Liver (tissue), 9 donors: ENCODE measurements around the gene TNFRSF12A. TPM values are rescaled to one million over a fixed set of nuclear protein-coding genes. Genes with fewer than 3 reads are reported as not detected.

Source experiments
- DNase-seq: peaks from one replicate; pipeline ENCODE4 v3.0.0-alpha.2; 2017; ENCODE audit warnings: low spot score
- H3K27ac ChIP-seq, 2 donors: one replicate each; pipeline ENCODE4 v1.7.0; 2013; ENCODE audit warnings: inconsistent platforms in 2 of 2, low read length in 2 of 2, control low read depth in 1 of 2, low read depth in 1 of 2, mild to moderate bottlenecking in 1 of 2
- H3K27me3 ChIP-seq, 4 donors: one replicate each; pipeline versions ENCODE4 v1.6.1 to v1.7.0; 2013; ENCODE audit warnings: low read length in 3 of 4, inconsistent platforms in 1 of 4, mild to moderate bottlenecking in 1 of 4, moderate library complexity in 1 of 4; ENCODE audit not compliant: control insufficient read depth in 4 of 4, insufficient read depth in 4 of 4
- H3K36me3 ChIP-seq, 4 donors: one replicate each; pipeline versions ENCODE4 v1.6.1 to v1.7.0; 2013; ENCODE audit warnings: low read length in 3 of 4, mild to moderate bottlenecking in 3 of 4, low read depth in 1 of 4, moderate library complexity in 1 of 4; ENCODE audit not compliant: control insufficient read depth in 4 of 4, insufficient read depth in 3 of 4
- H3K4me1 ChIP-seq, 4 donors: one replicate each; pipeline versions ENCODE4 v1.6.1 to v1.7.0; 2013; ENCODE audit warnings: low read length in 3 of 4, mild to moderate bottlenecking in 3 of 4, moderate library complexity in 1 of 4; ENCODE audit not compliant: control insufficient read depth in 4 of 4, insufficient read depth in 4 of 4
- H3K4me3 ChIP-seq, 3 donors: one replicate each; pipeline versions ENCODE4 v1.6.1 to v1.7.0; 2013; ENCODE audit warnings: low read length in 3 of 3, control low read depth in 1 of 3, low read depth in 1 of 3, mild to moderate bottlenecking in 1 of 3
- H3K9ac ChIP-seq, 2 donors: one replicate each; pipeline ENCODE4 v1.7.0; 2013; ENCODE audit warnings: low read length in 2 of 2, mild to moderate bottlenecking in 2 of 2, moderate library complexity in 2 of 2, control low read depth in 1 of 2, low read depth in 1 of 2
- H3K9me3 ChIP-seq, 4 donors: one replicate each; pipeline versions ENCODE4 v1.6.1 to v1.7.0; 2013; ENCODE audit warnings: low read length in 3 of 4; ENCODE audit not compliant: control insufficient read depth in 4 of 4
- ATF3 ChIP-seq: IDR thresholded peaks from 2 replicates; pipeline ENCODE4 v1.6.1; 2016; ENCODE audit warnings: antibody characterized with exemption
- CTCF ChIP-seq: fragments of 150-350 bp; IDR thresholded peaks from 2 replicates; pipeline ENCODE4 v1.5.1; 2017; ENCODE audit warnings: improper control_type of control experiment, low read depth, low read length; ENCODE audit not compliant: missing input control
- EGR1 ChIP-seq, 2 donors: IDR thresholded peaks; 2 replicates each; pipeline ENCODE4 v1.6.1; 2016 to 2018; ENCODE audit warnings: antibody characterized with exemption in 2 of 2, low read depth in 2 of 2
- FOXA1 ChIP-seq: IDR thresholded peaks from 2 replicates; pipeline ENCODE4 v1.6.1; 2016; ENCODE audit warnings: antibody characterized with exemption
- FOXA2 ChIP-seq: IDR thresholded peaks from 2 replicates; pipeline ENCODE4 v1.6.1; 2016; ENCODE audit warnings: antibody characterized with exemption
- GABPA ChIP-seq, 2 donors: IDR thresholded peaks in 1 of 2; conservative IDR thresholded peaks in 1 of 2; 2 replicates each; pipeline ENCODE4 v1.6.1; 2016; ENCODE audit warnings: antibody characterized with exemption in 2 of 2, mild to moderate bottlenecking in 1 of 2, moderate library complexity in 1 of 2
- HNF4G ChIP-seq: IDR thresholded peaks from 2 replicates; pipeline ENCODE4 v1.6.1; 2016; ENCODE audit warnings: antibody characterized with exemption
- JUND ChIP-seq, 2 donors: IDR thresholded peaks; 2 replicates each; pipeline ENCODE4 v1.6.1; 2016; ENCODE audit warnings: antibody characterized with exemption in 2 of 2
- MAX ChIP-seq: IDR thresholded peaks from 2 replicates; pipeline ENCODE4 v1.6.1; 2016; ENCODE audit warnings: antibody characterized with exemption
- NR2F2 ChIP-seq: IDR thresholded peaks from 2 replicates; pipeline ENCODE4 v1.6.1; 2016; ENCODE audit warnings: antibody characterized with exemption
- RAD21 ChIP-seq, 2 donors: IDR thresholded peaks; 2 replicates each; pipeline ENCODE4 v1.6.1; 2016; ENCODE audit warnings: antibody characterized with exemption in 2 of 2, mild to moderate bottlenecking in 2 of 2
- REST ChIP-seq: IDR thresholded peaks from 2 replicates; pipeline ENCODE4 v1.6.1; 2016; ENCODE audit warnings: antibody characterized with exemption, mild to moderate bottlenecking
- RXRA ChIP-seq, 2 donors: IDR thresholded peaks; 2 replicates each; pipeline ENCODE4 v1.6.1; 2017 to 2018; ENCODE audit warnings: antibody characterized with exemption in 2 of 2, mild to moderate bottlenecking in 1 of 2
- SP1 ChIP-seq: IDR thresholded peaks from 2 replicates; pipeline ENCODE4 v1.6.1; 2018; ENCODE audit warnings: antibody characterized with exemption, mild to moderate bottlenecking
- TAF1 ChIP-seq: conservative IDR thresholded peaks from 2 replicates; pipeline ENCODE4 v1.6.1; 2016; ENCODE audit warnings: antibody characterized with exemption, mild to moderate bottlenecking
- YY1 ChIP-seq: IDR thresholded peaks from 2 replicates; pipeline ENCODE4 v1.6.1; 2016; ENCODE audit warnings: antibody characterized with exemption, mild to moderate bottlenecking
- ZBTB33 ChIP-seq: IDR thresholded peaks from 2 replicates; pipeline ENCODE4 v1.6.1; 2016; ENCODE audit warnings: antibody characterized with exemption
- WGBS: extraction: QIAGEN DNeasy Blood & Tissue Kit; methylation state at CpG from one replicate; pipeline ENCODE4 v1.1.7; 2013; 5-methylcytosine and 5-hydroxymethylcytosine counted together
- polyA plus RNA-seq, 2 donors: library from polyadenylated mRNA; stranded (reverse) in 1 of 2; unstranded in 1 of 2; fragments of 200-250 nt in 1 of 2; fragments of >200 nt in 1 of 2; fragmentation: Nextera tagmentation in 1 of 2; extraction: Ambion mirVana in 1 of 2; gene quantifications; one replicate each; pipeline versions ENCODE4 v1.2.1 to v1.2.3, GENCODE V29; 2013 to 2015
- total RNA-seq, 2 donors: library from RNA; depleted of rRNA; stranded (reverse); fragments of >200 nt; gene quantifications; one replicate each; pipeline ENCODE4 v1.2.3, GENCODE V29; 2014
- donor health status: healthy.
- donor health status: healthy.
- donor health status: healthy.
- donor health status: healthy.
- donor health status: healthy.

The TNFRSF12A gene
- total and polyA plus RNA-seq, 4 donors, result 7.9 to 35.5 (median 9.1) TPM

GRCh38 chr16:3014971-3015370, 5.2 kb upstream of the TNFRSF12A start:
- TF ChIP-seq JUND (IDR thresholded peaks at IDR 0.05), result no peak
- no peak for TF ChIP-seq REST
- no peak for TF ChIP-seq RAD21 (IDR thresholded peaks at IDR 0.05)
- no peak for TF ChIP-seq SP1
- no peak for TF ChIP-seq YY1
- TF ChIP-seq CTCF, result no peak
- Histone ChIP-seq H3K27me3 (no peaks in the 10 kb centered on the region), H3K4me3 (no peak overlapping the region), H3K9me3 (no peaks in the 10 kb centered on the region), H3K27ac (no peak overlapping the region), H3K4me1 (peaks cover 6 to 27% (median 14%) of the 10 kb centered on the region in 4 donors), H3K36me3 (no peaks in the 10 kb centered on the region), H3K9ac (no peak overlapping the region)
- no peak for DNase-seq
- WGBS, result 94% methylated on average over 6 of the region's 6 CpGs

GRCh38 chr16:3015865-3016521, 4.2 kb upstream of the TNFRSF12A start:
- no peak overlapping the region for H3K27ac ChIP-seq
- no peaks in the 10 kb centered on the region for H3K9me3 ChIP-seq
- TF ChIP-seq ATF3 (no peak), EGR1 (IDR thresholded peaks at IDR 0.05; ENCODE audit: low read depth in 2 of 2) (no peak)
- WGBS, result 91% methylated on average over 13 of the region's 13 CpGs
- no peaks in the 10 kb centered on the region for H3K27me3 ChIP-seq
- H3K4me3 ChIP-seq, result no peak overlapping the region
- DNase-seq, result no peak
- no peak overlapping the region for H3K9ac ChIP-seq
- peaks cover 6 to 32% (median 15%) of the 10 kb centered on the region in 4 donors for H3K4me1 ChIP-seq
- H3K36me3 ChIP-seq, result no peaks in the 10 kb centered on the region

GRCh38 chr16:3017344-3017743, 2.8 kb upstream of the TNFRSF12A start:
- H3K27me3 ChIP-seq, result no peaks in the 10 kb centered on the region
- DNase-seq, result no peak
- no peak overlapping the region for H3K27ac ChIP-seq
- 84% methylated on average over 20 of the region's 20 CpGs for WGBS
- no peak overlapping the region for H3K4me3 ChIP-seq
- no peak overlapping the region for H3K9ac ChIP-seq
- peaks cover 14 to 32% (median 23%) of the 10 kb centered on the region in 4 donors for H3K4me1 ChIP-seq
- H3K9me3 ChIP-seq, result no peaks in the 10 kb centered on the region
- no peaks in the 10 kb centered on the region for H3K36me3 ChIP-seq
- TF ChIP-seq FOXA2 (no peak), ZBTB33 (no peak), NR2F2 (no peak), HNF4G (no peak), ATF3 (no peak), RAD21 (IDR thresholded peaks at IDR 0.05) (no peak), JUND (IDR thresholded peaks at IDR 0.05) (no peak), EGR1 (IDR thresholded peaks at IDR 0.05; ENCODE audit: low read depth in 2 of 2) (no peak), TAF1 (no peak), MAX (no peak), YY1 (no peak), CTCF (no peak), RXRA (IDR thresholded peaks at IDR 0.05) (no peak), GABPA (IDR thresholded peaks at IDR 0.05 in 1 of 2, conservative IDR thresholded peaks at IDR 0.05 in 1 of 2) (no peak), FOXA1 (no peak)
